ENCODE results near the gene TYK2. TPM values are rescaled to one million over a fixed set of nuclear protein-coding genes. Genes with fewer than 3 reads are reported as not detected.

TYK2 gene
- total and polyA plus RNA-seq, 5 donors, result 56.3 to 77.0 (median 71.6) TPM

DNA sequence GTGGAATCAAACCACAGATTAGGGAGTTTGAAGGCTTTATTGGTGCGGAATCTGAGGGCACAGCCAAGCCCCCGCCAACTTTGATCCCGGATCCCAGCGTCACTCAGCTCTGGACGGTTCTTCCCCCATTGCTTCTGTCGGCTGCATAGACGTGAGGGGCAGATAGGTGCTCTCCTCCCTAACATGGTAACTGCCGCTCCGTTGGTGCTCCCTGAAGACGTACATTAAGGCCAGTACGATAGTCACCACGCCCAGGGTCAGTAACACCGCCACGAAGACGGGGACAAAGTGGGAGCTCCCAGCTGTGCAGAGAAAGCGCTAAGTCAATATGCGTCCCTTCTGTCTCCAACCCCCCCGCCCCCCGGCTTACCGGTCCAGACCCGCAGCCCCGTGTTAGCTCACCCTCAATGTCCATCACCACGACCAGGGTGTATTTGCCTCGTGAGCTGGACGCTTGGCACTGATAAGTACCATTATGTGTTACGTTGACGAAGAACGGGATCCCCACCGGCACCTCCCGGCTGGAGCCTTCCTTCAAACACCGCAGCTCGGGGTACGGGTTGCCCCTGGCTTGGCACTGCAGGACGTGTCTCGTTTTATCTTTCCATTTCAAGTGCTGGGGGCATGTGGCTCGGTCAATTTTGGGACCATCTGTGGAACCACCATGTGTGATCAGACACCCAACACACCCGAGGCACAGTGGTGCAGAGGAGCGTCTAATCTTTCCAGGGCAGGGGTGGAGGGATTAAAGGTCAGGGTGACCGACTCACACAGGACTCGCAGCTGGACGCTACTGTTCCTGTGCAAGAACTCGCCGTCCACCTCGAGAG is 46.4 kb downstream of the TYK2 start:
- WGBS, result 12% methylated on average over 44 of the region's 44 CpGs
- peak in 1 of 3 donors; percentile 49 for DNase-seq
- H3K4me1 ChIP-seq (ENCODE audit: control insufficient read depth, insufficient read depth, low read length), result no peaks in the 10 kb centered on the region
- peak overlapping the region; percentile 62 for H3K27ac ChIP-seq (ENCODE audit: low read length)
- intact Hi-C loops (cut with DNase I), result loop anchor here in 1 of 4 donors (10.0 kb wide), 1 partner anchor 59 kb away; the partner anchor contains the start of gene ICAM1
- no peaks in the 10 kb centered on the region for H3K9me3 ChIP-seq (ENCODE audit: control insufficient read depth, low read length)
- H3K4me3 ChIP-seq (ENCODE audit: low read length), result peak overlapping the region; percentile 50
- ATAC-seq, result peak; percentile 0 to 1
- H3K27me3 ChIP-seq (ENCODE audit: control insufficient read depth, insufficient read depth), result no peaks in the 10 kb centered on the region

DNA sequence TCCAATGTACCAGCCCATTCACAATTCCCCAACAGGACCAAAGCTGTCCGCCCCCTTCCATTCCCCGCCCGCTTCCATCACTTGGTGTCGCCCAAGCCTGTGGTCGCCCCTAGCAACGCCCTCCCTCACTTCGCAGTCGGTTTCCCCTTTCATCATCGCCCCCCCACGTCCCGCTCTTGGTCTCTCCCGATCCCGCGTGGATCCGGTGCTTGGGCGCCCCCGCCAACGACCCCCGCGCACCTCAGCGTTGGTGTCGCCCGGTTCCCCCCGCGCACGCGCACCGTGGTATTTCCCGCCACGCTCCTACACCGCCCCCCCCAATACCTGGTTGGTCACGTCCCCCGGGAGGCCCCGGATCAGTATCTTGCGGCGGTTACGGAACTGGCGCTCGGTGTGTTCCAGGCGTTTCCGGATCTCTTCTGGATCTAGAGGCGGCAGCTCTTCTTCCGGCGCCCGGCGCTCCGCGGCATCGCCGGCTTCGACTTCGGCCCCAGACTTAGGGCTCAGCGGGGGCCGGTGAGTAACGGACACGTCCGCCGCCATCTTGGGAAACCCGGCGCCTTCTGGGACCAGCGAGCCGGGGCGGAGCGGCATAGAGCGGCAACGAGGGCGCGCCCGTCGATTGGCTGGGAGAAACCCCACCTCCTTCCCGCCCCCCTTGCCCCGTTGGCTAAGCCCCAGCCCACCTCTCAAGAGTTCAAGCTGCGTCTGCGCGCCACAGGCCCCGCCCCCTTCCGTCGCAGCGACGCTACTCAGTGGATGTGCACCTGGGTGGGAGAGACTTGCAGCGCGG is 47.2 kb downstream of the TYK2 start, which contains the start of gene RAVER1:
TSS of gene RAVER1 (minus strand) at position 565 of the 793 bp plus-strand sequence. CDS start at position 543, 22 bp downstream.
- WGBS, result under 1% methylated on average over 82 of the region's 82 CpGs

GRCh38 chr19:10332158-10332964 is 48.0 kb downstream of the TYK2 start:
- DNase-seq (no peak), ATAC-seq (no peak)
- H3K4me3 ChIP-seq (ENCODE audit: low read length), result peak overlapping the region; percentile 63
- H3K27me3 ChIP-seq (ENCODE audit: control insufficient read depth, insufficient read depth), result no peaks in the 10 kb centered on the region
- no peaks in the 10 kb centered on the region for H3K9me3 ChIP-seq (ENCODE audit: control insufficient read depth, low read length)
- no peaks in the 10 kb centered on the region for H3K4me1 ChIP-seq (ENCODE audit: control insufficient read depth, insufficient read depth, low read length)
- WGBS, result 32% methylated on average over 18 of the region's 18 CpGs
- intact Hi-C loops (cut with DNase I), result loop anchor here in 1 of 4 donors (10.0 kb wide), 1 partner anchor 58 kb away; the partner anchor contains the start of gene ICAM1
- no peak overlapping the region for H3K27ac ChIP-seq (ENCODE audit: low read length)

More for the DNA sequence above, 47.2 kb downstream of the TYK2 start, which contains the start of gene RAVER1:
- ATAC-seq, result peak; percentile 94
- H3K4me3 ChIP-seq (ENCODE audit: low read length), result peak within 1 kb of the TSS; percentile 63
- intact Hi-C loops (cut with DNase I), result loop anchor here in 1 of 4 donors (10.0 kb wide), 1 partner anchor 58 kb away; the partner anchor contains the start of gene ICAM1
- peak; percentile 98 to 99 (median 99) for DNase-seq
- no peaks in the 10 kb centered on the region for H3K4me1 ChIP-seq (ENCODE audit: control insufficient read depth, insufficient read depth, low read length)
- no peaks in the 10 kb centered on the region for H3K27me3 ChIP-seq (ENCODE audit: control insufficient read depth, insufficient read depth)
- H3K27ac ChIP-seq (ENCODE audit: low read length), result peak within 1 kb of the TSS; percentile 65
- H3K9me3 ChIP-seq (ENCODE audit: control insufficient read depth, low read length), result no peaks in the 10 kb centered on the region

- no peaks in the 10 kb centered on the region for H3K9me3 ChIP-seq (ENCODE audit: control insufficient read depth, low read length)
- no peaks in the 10 kb centered on the region for H3K27me3 ChIP-seq (ENCODE audit: control insufficient read depth, insufficient read depth)
- DNase-seq, result no peak
- ATAC-seq, result no peak
- H3K27ac ChIP-seq (ENCODE audit: low read length), result no peak overlapping the region
- intact Hi-C loops (cut with DNase I), result loop anchor here in 1 of 4 donors (10.0 kb wide), 1 partner anchor 55 kb away; the partner anchor contains the start of gene ICAM1
- WGBS, result 92% methylated on average over 13 of the region's 13 CpGs
- no peaks in the 10 kb centered on the region for H3K4me1 ChIP-seq (ENCODE audit: control insufficient read depth, insufficient read depth, low read length)
- no peak overlapping the region for H3K4me3 ChIP-seq (ENCODE audit: low read length)
Measured at GRCh38 chr19:10329555-10329954, 50.8 kb downstream of the TYK2 start.

GRCh38 chr19:10328558-10329429 is 51.6 kb downstream of the TYK2 start:
- intact Hi-C loops (cut with DNase I), result loop anchor here in 1 of 4 donors (10.0 kb wide), 1 partner anchor 54 kb away; the partner anchor contains the start of gene ICAM1
- H3K9me3 ChIP-seq (ENCODE audit: control insufficient read depth, low read length), result no peaks in the 10 kb centered on the region
- DNase-seq, result peak in 1 of 3 donors; percentile 45
- no peak for ATAC-seq
- no peaks in the 10 kb centered on the region for H3K27me3 ChIP-seq (ENCODE audit: control insufficient read depth, insufficient read depth)
- WGBS, result 95% methylated on average over 41 of the region's 41 CpGs
- no peak overlapping the region for H3K27ac ChIP-seq (ENCODE audit: low read length)
- H3K4me1 ChIP-seq (ENCODE audit: control insufficient read depth, insufficient read depth, low read length), result no peaks in the 10 kb centered on the region
- H3K4me3 ChIP-seq (ENCODE audit: low read length), result no peak overlapping the region

DNA sequence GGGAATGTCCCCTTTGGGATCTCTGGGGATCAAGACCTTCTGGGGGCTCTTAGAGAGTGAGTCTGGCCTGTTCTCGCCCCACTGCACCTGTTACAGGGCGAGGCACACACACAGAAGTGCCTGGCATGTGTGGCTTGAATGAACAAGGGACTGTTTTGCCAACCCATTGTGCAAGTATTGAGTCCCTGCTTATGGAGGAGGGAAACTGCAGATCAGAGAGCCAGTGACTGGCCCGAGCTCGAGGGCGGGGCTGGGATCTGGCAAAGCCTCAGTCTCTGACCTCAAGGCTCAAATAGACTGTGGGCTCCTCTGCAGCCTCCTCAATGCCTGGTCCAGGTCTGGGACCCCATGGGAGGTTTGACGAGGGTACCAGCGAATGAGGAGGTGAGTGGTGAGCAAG is 52.6 kb downstream of the TYK2 start:
- no peak overlapping the region for H3K27ac ChIP-seq (ENCODE audit: low read length)
- ATAC-seq, result no peak
- intact Hi-C loops (cut with DNase I), result loop anchor here in 1 of 4 donors (10.0 kb wide), 1 partner anchor 53 kb away; the partner anchor contains the start of gene ICAM1
- no peak overlapping the region for H3K4me3 ChIP-seq (ENCODE audit: low read length)
- no peaks in the 10 kb centered on the region for H3K9me3 ChIP-seq (ENCODE audit: control insufficient read depth, low read length)
- no peaks in the 10 kb centered on the region for H3K27me3 ChIP-seq (ENCODE audit: control insufficient read depth, insufficient read depth)
- no peaks in the 10 kb centered on the region for H3K4me1 ChIP-seq (ENCODE audit: control insufficient read depth, insufficient read depth, low read length)
- WGBS, result 85% methylated on average over 7 of the region's 7 CpGs
- DNase-seq, result no peak

GRCh38 chr19:10325732-10326131 is 54.6 kb downstream of the TYK2 start:
- no peak overlapping the region for H3K27ac ChIP-seq (ENCODE audit: low read length)
- 91% methylated on average over 8 of the region's 8 CpGs for WGBS
- no peaks in the 10 kb centered on the region for H3K27me3 ChIP-seq (ENCODE audit: control insufficient read depth, insufficient read depth)
- intact Hi-C loops (cut with DNase I), result loop anchor here in 1 of 4 donors (10.0 kb wide), 1 partner anchor 51 kb away; the partner anchor contains the start of gene ICAM1
- ATAC-seq, result no peak
- no peak overlapping the region for H3K4me3 ChIP-seq (ENCODE audit: low read length)
- H3K4me1 ChIP-seq (ENCODE audit: control insufficient read depth, insufficient read depth, low read length), result no peaks in the 10 kb centered on the region
- no peak for DNase-seq
- no peaks in the 10 kb centered on the region for H3K9me3 ChIP-seq (ENCODE audit: control insufficient read depth, low read length)

DNA sequence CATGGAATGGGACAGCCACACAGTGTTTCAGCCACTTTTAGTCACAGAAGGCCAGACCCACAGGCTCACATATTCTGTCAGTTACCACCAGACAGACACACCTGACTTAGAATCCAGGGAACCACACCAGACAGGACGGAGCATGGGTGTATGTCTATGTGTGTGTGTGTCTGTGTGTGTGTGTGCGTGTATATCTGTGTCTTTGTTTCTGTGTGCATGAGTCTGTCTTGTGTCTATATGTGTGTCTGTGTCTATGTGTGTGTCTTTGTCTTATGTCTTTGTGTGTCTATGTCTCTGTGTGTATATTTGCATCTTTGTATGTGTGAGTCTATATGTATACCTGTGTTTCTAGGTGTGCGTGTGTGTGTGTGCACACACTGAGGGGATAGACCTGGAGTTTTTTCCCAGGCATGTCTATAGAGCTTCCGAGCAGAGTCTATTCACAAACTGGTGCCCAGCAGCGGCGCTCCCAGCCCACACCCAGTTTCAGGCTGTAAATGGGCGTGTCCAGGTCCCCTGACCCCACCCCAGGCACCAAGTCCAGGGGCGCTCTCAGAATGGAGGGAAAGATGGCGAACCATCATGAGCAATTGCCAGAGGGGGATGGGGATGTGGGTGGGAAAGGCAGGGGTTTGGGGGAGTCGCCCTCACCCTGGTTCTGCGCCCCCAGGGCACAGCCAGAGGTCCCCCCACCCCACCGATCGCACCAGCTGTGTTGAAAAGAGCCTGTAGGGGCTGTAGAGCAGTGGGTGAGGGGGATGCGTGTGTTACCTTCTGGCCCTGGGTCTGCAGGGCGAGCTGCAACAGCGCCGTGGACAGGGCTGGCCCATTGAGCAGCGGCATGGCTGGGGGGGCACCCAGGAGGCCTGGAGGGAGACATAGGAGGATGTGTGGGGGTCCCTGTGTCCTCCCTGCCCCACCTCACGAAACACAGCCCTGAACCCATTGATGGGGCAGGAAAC is 58.2 kb downstream of the TYK2 start:
- intact Hi-C loops (cut with DNase I), result loop anchor here in 1 of 4 donors (10.0 kb wide), 1 partner anchor 47 kb away; the partner anchor contains the start of gene ICAM1

DNA sequence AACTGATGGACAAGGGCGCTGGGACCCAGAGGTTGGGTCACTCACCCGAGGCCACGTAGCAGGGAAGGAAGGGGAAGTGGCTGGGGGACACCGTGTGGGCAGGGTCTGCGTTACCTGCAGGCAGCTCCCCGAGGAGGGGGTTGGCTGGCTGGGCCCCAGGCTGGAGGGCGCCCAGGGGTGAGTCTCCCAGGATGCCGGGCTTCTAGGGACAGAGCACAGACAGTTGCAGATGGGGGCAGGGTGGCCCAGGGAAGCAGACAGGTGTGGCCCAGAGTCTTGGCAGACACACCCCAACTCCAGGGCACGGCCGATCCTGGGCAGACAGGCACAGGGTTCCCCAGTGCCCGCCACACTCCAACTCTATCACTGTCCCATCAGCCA is 59.0 kb downstream of the TYK2 start:
- 85% methylated on average over 11 of the region's 11 CpGs for WGBS
- intact Hi-C loops (cut with DNase I), result loop anchor here in 1 of 4 donors (10.0 kb wide), 1 partner anchor 47 kb away; the partner anchor contains the start of gene ICAM1
- Histone ChIP-seq H3K9me3 (ENCODE audit: control insufficient read depth, low read length) (no peaks in the 10 kb centered on the region), H3K27ac (ENCODE audit: low read length) (no peak overlapping the region), H3K27me3 (ENCODE audit: control insufficient read depth, insufficient read depth) (no peaks in the 10 kb centered on the region), H3K4me1 (ENCODE audit: control insufficient read depth, insufficient read depth, low read length) (no peaks in the 10 kb centered on the region), H3K4me3 (ENCODE audit: low read length) (no peak overlapping the region)
- ATAC-seq (no peak), DNase-seq (no peak)

More for the DNA sequence above, 58.2 kb downstream of the TYK2 start:
- Histone ChIP-seq H3K27ac (ENCODE audit: low read length) (no peak overlapping the region), H3K4me1 (ENCODE audit: control insufficient read depth, insufficient read depth, low read length) (no peaks in the 10 kb centered on the region), H3K4me3 (ENCODE audit: low read length) (no peak overlapping the region), H3K9me3 (ENCODE audit: control insufficient read depth, low read length) (no peaks in the 10 kb centered on the region), H3K27me3 (ENCODE audit: control insufficient read depth, insufficient read depth) (no peaks in the 10 kb centered on the region)
- DNase-seq (no peak), ATAC-seq (no peak)
- 91% methylated on average over 19 of the region's 19 CpGs for WGBS
